ENCODE data around the gene SLC22A15.
"Not testable (repeated sequence)": the region's sequence is repeated elsewhere in the genome, so short reads cannot be mapped to it uniquely, and the experiment has no call there.

The SLC22A15 gene

GRCh38 chr1:115980998-115981993 lies 5.0 kb downstream of the SLC22A15 start:
- no peak for DNase-seq

GRCh38 chr1:115982400-115982799 lies 6.1 kb downstream of the SLC22A15 start:
- DNase-seq = no peak

- no peak for DNase-seq
Measured at GRCh38 chr1:115983584-115983983, 7.3 kb downstream of the SLC22A15 start.

GRCh38 chr1:115987623-115988022 lies 11.3 kb downstream of the SLC22A15 start:
- DNase-seq = no peak

GRCh38 chr1:115988953-115989352 lies 12.6 kb downstream of the SLC22A15 start:
- DNase-seq = no peak

- no peak for DNase-seq
Measured at GRCh38 chr1:115989699-115990098, 13.4 kb downstream of the SLC22A15 start.

GRCh38 chr1:115991909-115992308 lies 15.6 kb downstream of the SLC22A15 start:
- no peak for DNase-seq

GRCh38 chr1:115997921-115998320 lies 21.6 kb downstream of the SLC22A15 start:
- DNase-seq = not testable (repeated sequence)

GRCh38 chr1:116001739-116002487 lies 25.6 kb downstream of the SLC22A15 start:
- no peak for DNase-seq

GRCh38 chr1:116002781-116003420 lies 26.6 kb downstream of the SLC22A15 start:
- DNase-seq = no peak

- no peak for DNase-seq
Measured at GRCh38 chr1:116003823-116004222, 27.5 kb downstream of the SLC22A15 start.

- DNase-seq = no peak
Measured at GRCh38 chr1:116006486-116006964, 30.2 kb downstream of the SLC22A15 start.

- no peak for DNase-seq
Measured at GRCh38 chr1:116008656-116009390, 32.5 kb downstream of the SLC22A15 start.

- no peak for DNase-seq
Measured at GRCh38 chr1:116012716-116013115, 36.4 kb downstream of the SLC22A15 start.

- DNase-seq = no peak
Measured at GRCh38 chr1:116015679-116016078, 39.4 kb downstream of the SLC22A15 start.

GRCh38 chr1:116018007-116018406 lies 41.7 kb downstream of the SLC22A15 start:
- no peak for DNase-seq

GRCh38 chr1:116019653-116020253 lies 43.4 kb downstream of the SLC22A15 start:
- DNase-seq = no peak

GRCh38 chr1:116020668-116021272 lies 44.5 kb downstream of the SLC22A15 start:
- peak; percentile 17 to 25 for DNase-seq

- no peak for DNase-seq
Measured at GRCh38 chr1:116024626-116025025, 48.3 kb downstream of the SLC22A15 start.

- no peak for DNase-seq
Measured at GRCh38 chr1:116026631-116027030, 50.3 kb downstream of the SLC22A15 start.

GRCh38 chr1:116031302-116031835 lies 55.1 kb downstream of the SLC22A15 start:
- no peak for DNase-seq

Measured in activated CD4-positive, alpha-beta T cell treated with anti-CD3 and anti-CD28 coated beads, Interleukin-2, amount 50 U/mL, for 4 hours (primary cell).